Skin epidermis (tissue), 12 donors: ENCODE measurements around the gene FAT4.

Source experiments
- H3K27ac ChIP-seq, 21 experiments: fragments of 200-600 bp; sonication (generic) in 11 of 21; one replicate each; pipeline ENCODE4 v1.5.0; 2020; ENCODE audit warnings: mild to moderate bottlenecking in 3 of 21, inconsistent platforms in 2 of 21, moderate library complexity in 2 of 21
- H3K4me3 ChIP-seq, 7 experiments: fragments of 200-600 bp; sonication (generic) in 2 of 7; one replicate each; pipeline ENCODE4 v1.5.0; 2020; ENCODE audit warnings: inconsistent platforms in 2 of 7, mild to moderate bottlenecking in 2 of 7, moderate library complexity in 1 of 7

The FAT4 gene

GRCh38 chr4:125314676-125315575 is at the start of gene FAT4:
FAT4 (plus strand) TSS chr4:125314955; CDS start chr4:125316412, 1,457 bp downstream.
- H3K4me3 ChIP-seq, result peak within 1 kb of the TSS; percentile 44 to 76 (median 62)
- H3K27ac ChIP-seq, result peak within 1 kb of the TSS; percentile 43 to 91 (median 81)

GRCh38 chr4:125265846-125266245 is 48.9 kb upstream of the FAT4 start:
- Histone ChIP-seq H3K27ac (no peak overlapping the region), H3K4me3 (no peak overlapping the region)

GRCh38 chr4:125266901-125267604 is 47.7 kb upstream of the FAT4 start:
- no peak overlapping the region for H3K4me3 ChIP-seq
- H3K27ac ChIP-seq, result peak overlapping the region in 6 of 21 experiments; percentile 7 to 47 (median 34)

- Histone ChIP-seq H3K27ac (peak overlapping the region in 5 of 21 experiments; percentile 7 to 40 (median 29)), H3K4me3 (no peak overlapping the region)
Observed at GRCh38 chr4:125267630-125268029, 47.1 kb upstream of the FAT4 start.

- H3K4me3 ChIP-seq, result no peak overlapping the region
- peak overlapping the region in 4 of 21 experiments; percentile 7 to 40 (median 32) for H3K27ac ChIP-seq
Observed at GRCh38 chr4:125268068-125268755, 46.5 kb upstream of the FAT4 start.

- Histone ChIP-seq H3K27ac (no peak overlapping the region), H3K4me3 (no peak overlapping the region)
Observed at GRCh38 chr4:125276811-125277210, 37.9 kb upstream of the FAT4 start.

- Histone ChIP-seq H3K4me3 (no peak overlapping the region), H3K27ac (no peak overlapping the region)
Observed at GRCh38 chr4:125277790-125278189, 37.0 kb upstream of the FAT4 start.

- Histone ChIP-seq H3K27ac (no peak overlapping the region), H3K4me3 (no peak overlapping the region)
Observed at GRCh38 chr4:125280892-125281403, 33.8 kb upstream of the FAT4 start.

GRCh38 chr4:125283707-125284279 is 31.0 kb upstream of the FAT4 start:
- H3K27ac ChIP-seq, result no peak overlapping the region
- H3K4me3 ChIP-seq, result no peak overlapping the region

- Histone ChIP-seq H3K27ac (no peak overlapping the region), H3K4me3 (no peak overlapping the region)
Observed at GRCh38 chr4:125297116-125297515, 17.6 kb upstream of the FAT4 start.

GRCh38 chr4:125303058-125303457 is 11.7 kb upstream of the FAT4 start:
- H3K4me3 ChIP-seq, result no peak overlapping the region

GRCh38 chr4:125303821-125304220 is 10.9 kb upstream of the FAT4 start:
- H3K4me3 ChIP-seq, result no peak overlapping the region
- H3K27ac ChIP-seq, result no peak overlapping the region

More at GRCh38 chr4:125303058-125303457, 11.7 kb upstream of the FAT4 start:
- no peak overlapping the region for H3K27ac ChIP-seq

- Histone ChIP-seq H3K4me3 (no peak overlapping the region), H3K27ac (no peak overlapping the region)
Observed at GRCh38 chr4:125306112-125306511, 8.6 kb upstream of the FAT4 start.

GRCh38 chr4:125306533-125306932 is 8.2 kb upstream of the FAT4 start:
- H3K4me3 ChIP-seq, result no peak overlapping the region
- H3K27ac ChIP-seq, result no peak overlapping the region

- H3K4me3 ChIP-seq, result no peak overlapping the region
- H3K27ac ChIP-seq, result no peak overlapping the region
Observed at GRCh38 chr4:125311503-125311902, 3.3 kb upstream of the FAT4 start.

- Histone ChIP-seq H3K4me3 (no peak overlapping the region), H3K27ac (no peak overlapping the region)
Observed at GRCh38 chr4:125313497-125313896, 1.3 kb upstream of the FAT4 start.

GRCh38 chr4:125313989-125314667 is 627 bp upstream of the FAT4 start:
- Histone ChIP-seq H3K27ac (peak overlapping the region in 11 of 21 experiments; percentile 5 to 79 (median 49)), H3K4me3 (peak overlapping the region; percentile 44 to 76 (median 62))

- Histone ChIP-seq H3K27ac (peak overlapping the region; percentile 43 to 91 (median 81)), H3K4me3 (peak overlapping the region; percentile 44 to 76 (median 62))
Observed at GRCh38 chr4:125315576-125316400, 1.0 kb downstream of the FAT4 start.
